Stimulated activated CD8-positive, alpha-beta memory T cell treated with anti-CD3 and anti-CD28 coated beads, Interleukin-4, amount 100 ng/mL, for 1 hour (primary cell): ENCODE measurements around the gene CSF3.

Source experiments
- DNase-seq, 2 donors: peaks; one replicate each; pipeline ENCODE4 v3.0.0-alpha.2; 2020; ENCODE audit warnings: low read depth in 2 of 2, low spot score in 1 of 2

The CSF3 gene

GRCh38 chr17:40060887-40061608 is 45.8 kb downstream of the CSF3 start:
- DNase-seq: no peak

GRCh38 chr17:40061609-40062038 is 46.4 kb downstream of the CSF3 start:
- no peak for DNase-seq

- DNase-seq: peak in 1 of 2 donors; percentile 44
Measured at GRCh38 chr17:40062329-40063186, 47.3 kb downstream of the CSF3 start, which contains the start of gene THRA. THRA (plus strand) TSS chr17:40062965; CDS start chr17:40074489, 11,524 bp downstream.

- DNase-seq: no peak
Measured at GRCh38 chr17:40063187-40063771, 48.0 kb downstream of the CSF3 start.

GRCh38 chr17:40063901-40064531 is 48.8 kb downstream of the CSF3 start:
- no peak for DNase-seq

- no peak for DNase-seq
Measured at GRCh38 chr17:40064971-40065768, 49.9 kb downstream of the CSF3 start.

GRCh38 chr17:40065769-40066510 is 50.7 kb downstream of the CSF3 start:
- DNase-seq: no peak
